ENCODE measurements around the gene AFAP1L1. TPM values are rescaled to one million over a fixed set of nuclear protein-coding genes. Genes with fewer than 3 reads are reported as not detected.

The AFAP1L1 gene
- total RNA-seq, 1 experiment from 2014 or later = 15.2 TPM

DNA sequence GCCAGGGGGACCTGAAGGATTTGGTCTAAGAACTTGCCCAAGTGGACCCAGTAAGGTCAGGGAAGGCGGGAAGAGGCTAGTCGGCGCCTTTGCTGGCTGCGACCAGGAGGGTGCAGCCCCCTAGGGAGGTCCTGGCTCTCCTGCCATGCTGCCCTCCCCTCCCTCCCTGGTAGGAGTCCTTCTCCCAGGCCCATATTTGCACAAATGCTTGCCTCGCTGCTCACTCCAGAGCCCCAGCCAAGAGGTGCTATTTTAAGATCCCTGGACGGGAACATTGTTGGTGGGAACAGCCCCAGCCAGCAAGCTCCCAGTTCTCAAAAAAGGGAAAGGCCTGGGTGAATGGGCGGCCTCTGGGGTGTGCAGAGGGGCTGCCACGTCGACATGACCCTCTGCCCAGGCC, 111.7 kb downstream of the AFAP1L1 start:
- no peaks in the 10 kb centered on the region for H3K36me3 ChIP-seq (ENCODE audit: control insufficient read depth, insufficient read depth, low read length)
- no peaks in the 10 kb centered on the region for H3K27me3 ChIP-seq (ENCODE audit: control insufficient read depth, insufficient read depth, low read length)
- H3K9me3 ChIP-seq (ENCODE audit: control insufficient read depth, insufficient read depth, low read depth, low read length) = no peaks in the 10 kb centered on the region
- ChIA-PET POLR2A (no interaction called here), CTCF (interaction anchor here (0.6 kb wide), 1 partner anchor 62 kb away, joined by 4 read pairs; no protein-coding TSS in a partner anchor)
- no peak overlapping the region for H3K4me3 ChIP-seq (ENCODE audit: low read depth in 2 of 2, low read length in 2 of 2)
- 0 out of 2 replicates have a peak, but pooled peaks cover 3% of the 10 kb centered on the region for H3K4me1 ChIP-seq (ENCODE audit: control insufficient read depth, insufficient read depth, low read length)
- BruUV-seq (replicated peaks) = no TSS peak
- in situ Hi-C loops (cut with HindIII; ENCODE audit: low pct_unique_long_range_greater_than_20kb, low sequenced_read_pairs) = no loop called here
- TF ChIP-seq SIN3A (IDR thresholded peaks at IDR 0.05; ENCODE audit: borderline replicate concordance, insufficient read depth, low read depth, low read length) = no peak
- TF ChIP-seq TCF7L2 (IDR thresholded peaks at IDR 0.05; ENCODE audit: low read depth, low read length) = no peak
- TF ChIP-seq, protein P1, sequence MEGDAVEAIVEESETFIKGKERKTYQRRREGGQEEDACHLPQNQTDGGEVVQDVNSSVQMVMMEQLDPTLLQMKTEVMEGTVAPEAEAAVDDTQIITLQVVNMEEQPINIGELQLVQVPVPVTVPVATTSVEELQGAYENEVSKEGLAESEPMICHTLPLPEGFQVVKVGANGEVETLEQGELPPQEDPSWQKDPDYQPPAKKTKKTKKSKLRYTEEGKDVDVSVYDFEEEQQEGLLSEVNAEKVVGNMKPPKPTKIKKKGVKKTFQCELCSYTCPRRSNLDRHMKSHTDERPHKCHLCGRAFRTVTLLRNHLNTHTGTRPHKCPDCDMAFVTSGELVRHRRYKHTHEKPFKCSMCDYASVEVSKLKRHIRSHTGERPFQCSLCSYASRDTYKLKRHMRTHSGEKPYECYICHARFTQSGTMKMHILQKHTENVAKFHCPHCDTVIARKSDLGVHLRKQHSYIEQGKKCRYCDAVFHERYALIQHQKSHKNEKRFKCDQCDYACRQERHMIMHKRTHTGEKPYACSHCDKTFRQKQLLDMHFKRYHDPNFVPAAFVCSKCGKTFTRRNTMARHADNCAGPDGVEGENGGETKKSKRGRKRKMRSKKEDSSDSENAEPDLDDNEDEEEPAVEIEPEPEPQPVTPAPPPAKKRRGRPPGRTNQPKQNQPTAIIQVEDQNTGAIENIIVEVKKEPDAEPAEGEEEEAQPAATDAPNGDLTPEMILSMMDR (IDR thresholded peaks at IDR 0.05) = no peak
- TF ChIP-seq, protein P2, sequence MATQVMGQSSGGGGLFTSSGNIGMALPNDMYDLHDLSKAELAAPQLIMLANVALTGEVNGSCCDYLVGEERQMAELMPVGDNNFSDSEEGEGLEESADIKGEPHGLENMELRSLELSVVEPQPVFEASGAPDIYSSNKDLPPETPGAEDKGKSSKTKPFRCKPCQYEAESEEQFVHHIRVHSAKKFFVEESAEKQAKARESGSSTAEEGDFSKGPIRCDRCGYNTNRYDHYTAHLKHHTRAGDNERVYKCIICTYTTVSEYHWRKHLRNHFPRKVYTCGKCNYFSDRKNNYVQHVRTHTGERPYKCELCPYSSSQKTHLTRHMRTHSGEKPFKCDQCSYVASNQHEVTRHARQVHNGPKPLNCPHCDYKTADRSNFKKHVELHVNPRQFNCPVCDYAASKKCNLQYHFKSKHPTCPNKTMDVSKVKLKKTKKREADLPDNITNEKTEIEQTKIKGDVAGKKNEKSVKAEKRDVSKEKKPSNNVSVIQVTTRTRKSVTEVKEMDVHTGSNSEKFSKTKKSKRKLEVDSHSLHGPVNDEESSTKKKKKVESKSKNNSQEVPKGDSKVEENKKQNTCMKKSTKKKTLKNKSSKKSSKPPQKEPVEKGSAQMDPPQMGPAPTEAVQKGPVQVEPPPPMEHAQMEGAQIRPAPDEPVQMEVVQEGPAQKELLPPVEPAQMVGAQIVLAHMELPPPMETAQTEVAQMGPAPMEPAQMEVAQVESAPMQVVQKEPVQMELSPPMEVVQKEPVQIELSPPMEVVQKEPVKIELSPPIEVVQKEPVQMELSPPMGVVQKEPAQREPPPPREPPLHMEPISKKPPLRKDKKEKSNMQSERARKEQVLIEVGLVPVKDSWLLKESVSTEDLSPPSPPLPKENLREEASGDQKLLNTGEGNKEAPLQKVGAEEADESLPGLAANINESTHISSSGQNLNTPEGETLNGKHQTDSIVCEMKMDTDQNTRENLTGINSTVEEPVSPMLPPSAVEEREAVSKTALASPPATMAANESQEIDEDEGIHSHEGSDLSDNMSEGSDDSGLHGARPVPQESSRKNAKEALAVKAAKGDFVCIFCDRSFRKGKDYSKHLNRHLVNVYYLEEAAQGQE (IDR thresholded peaks at IDR 0.05; ENCODE audit: insufficient read depth in 1 of 2, low read depth in 2 of 2, low read length in 1 of 2) = no peak
- no peak for TF ChIP-seq POLR2AphosphoS5 (IDR thresholded peaks at IDR 0.05; ENCODE audit: low read depth, low read length)
- H3K27ac ChIP-seq (ENCODE audit: low read length) = no peak overlapping the region
- ATAC-seq = no peak
- no peak for DNase-seq (ENCODE audit: low read depth, low spot score)
- intact Hi-C loops (cut with micrococcal nuclease; ENCODE audit: unreplicated experiment) = no loop called here

DNA sequence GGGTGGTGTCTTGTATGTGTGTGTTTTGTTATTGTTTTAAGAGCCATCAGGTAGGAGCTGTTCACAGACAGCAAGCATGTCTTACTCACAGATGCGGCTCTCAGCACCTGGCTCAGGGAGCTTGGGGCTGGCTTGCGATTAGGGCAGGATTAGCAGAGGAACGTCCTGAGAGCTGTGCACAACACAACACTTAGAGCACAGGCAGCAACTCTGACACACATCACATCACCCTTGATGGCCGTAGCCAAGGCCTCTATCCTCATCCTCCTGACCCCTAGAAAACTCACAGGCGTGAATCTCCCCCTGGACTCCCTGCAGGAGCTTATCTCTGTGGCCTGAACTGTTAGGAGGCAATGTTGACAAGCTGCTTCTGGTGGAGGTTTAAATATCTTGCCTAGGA, 114.5 kb downstream of the AFAP1L1 start:
- Histone ChIP-seq H3K27me3 (ENCODE audit: control insufficient read depth, insufficient read depth, low read length) (no peaks in the 10 kb centered on the region), H3K4me1 (ENCODE audit: control insufficient read depth, insufficient read depth, low read length) (0 out of 2 replicates have a peak, but pooled peaks cover 3% of the 10 kb centered on the region), H3K27ac (ENCODE audit: low read length) (no peak overlapping the region), H3K4me3 (ENCODE audit: low read depth in 2 of 2, low read length in 2 of 2) (no peak overlapping the region), H3K36me3 (ENCODE audit: control insufficient read depth, insufficient read depth, low read length) (no peaks in the 10 kb centered on the region), H3K9me3 (ENCODE audit: control insufficient read depth, insufficient read depth, low read depth, low read length) (no peaks in the 10 kb centered on the region)
- CTCF ChIA-PET = no interaction called here
- no TSS peak for BruUV-seq (replicated peaks)
- POLR2A ChIA-PET = no interaction called here
- DNase-seq (ENCODE audit: low read depth, low spot score) = no peak
- intact Hi-C loops (cut with micrococcal nuclease; ENCODE audit: unreplicated experiment) = no loop called here
- TF ChIP-seq TCF7L2 (IDR thresholded peaks at IDR 0.05; ENCODE audit: low read depth, low read length) (no peak), SIN3A (IDR thresholded peaks at IDR 0.05; ENCODE audit: borderline replicate concordance, insufficient read depth, low read depth, low read length) (no peak), POLR2AphosphoS5 (IDR thresholded peaks at IDR 0.05; ENCODE audit: low read depth, low read length) (no peak)
- TF ChIP-seq, protein P2 (IDR thresholded peaks at IDR 0.05; ENCODE audit: insufficient read depth in 1 of 2, low read depth in 2 of 2, low read length in 1 of 2) = no peak
- TF ChIP-seq, protein P1 (IDR thresholded peaks at IDR 0.05) = no peak
- ATAC-seq = no peak
- in situ Hi-C loops (cut with HindIII; ENCODE audit: low pct_unique_long_range_greater_than_20kb, low sequenced_read_pairs) = no loop called here
